Activated naive CD8-positive, alpha-beta T cell treated with anti-CD3 and anti-CD28 coated beads for 36 hours (primary cell): ENCODE data around the gene NKX6-2. TPM values are rescaled to one million over a fixed set of nuclear protein-coding genes. Genes with fewer than 3 reads are reported as not detected.
"Not testable (repeated sequence)": the region's sequence is repeated elsewhere in the genome, so short reads cannot be mapped to it uniquely, and the experiment has no call there.

Experiments used
- DNase-seq: peaks from one replicate; pipeline ENCODE4 v3.0.0; 2021
- H3K27ac Mint-ChIP-seq: one replicate; pipeline ENCODE4 v1.8.0; 2022; ENCODE audit warnings: mild to moderate bottlenecking, moderate library complexity, mixed read lengths
- H3K27me3 Mint-ChIP-seq: one replicate; pipeline ENCODE4 v1.8.0; 2022; ENCODE audit warnings: mild to moderate bottlenecking, mixed read lengths
- H3K36me3 Mint-ChIP-seq: one replicate; pipeline ENCODE4 v1.8.0; 2021; ENCODE audit warnings: mild to moderate bottlenecking, mixed read lengths
- H3K4me1 Mint-ChIP-seq: one replicate; pipeline ENCODE4 v1.8.0; 2021; ENCODE audit warnings: mixed read lengths
- H3K4me3 Mint-ChIP-seq: one replicate; pipeline ENCODE4 v1.8.0; 2022; ENCODE audit warnings: mild to moderate bottlenecking, moderate library complexity, mixed read lengths
- H3K9me3 Mint-ChIP-seq: one replicate; pipeline ENCODE4 v1.8.0; 2022; ENCODE audit warnings: mixed read lengths
- total RNA-seq, 2 experiments: library from RNA; stranded (reverse); gene quantifications; one replicate each; pipeline ENCODE4 v1.2.3, GENCODE V29; 2021

NKX6-2 gene
- not detected for total RNA-seq

GRCh38 chr10:132785723-132786475 lies at the start of gene NKX6-2:
TSS of gene NKX6-2 (minus strand) at chr10:132786147. CDS start at chr10:132785948, 199 bp downstream.
- DNase-seq, result no peak
- Mint-ChIP-seq H3K9me3 (no peaks in the 10 kb centered on the region), H3K27ac (no peak within 1 kb of the TSS), H3K36me3 (peaks cover 18% of the 10 kb centered on the region), H3K4me3 (no peak within 1 kb of the TSS), H3K27me3 (peaks cover 42% of the 10 kb centered on the region), H3K4me1 (no peaks in the 10 kb centered on the region)

- Mint-ChIP-seq H3K9me3 (peaks cover 3% of the 10 kb centered on the region), H3K27me3 (peaks cover 13% of the 10 kb centered on the region), H3K4me3 (no peak overlapping the region), H3K27ac (no peak overlapping the region), H3K36me3 (no peaks in the 10 kb centered on the region), H3K4me1 (peaks cover 5% of the 10 kb centered on the region)
- DNase-seq, result no peak
These were observed 49.2 kb upstream of the NKX6-2 start for GRCh38 chr10:132834891-132835847.

DNA sequence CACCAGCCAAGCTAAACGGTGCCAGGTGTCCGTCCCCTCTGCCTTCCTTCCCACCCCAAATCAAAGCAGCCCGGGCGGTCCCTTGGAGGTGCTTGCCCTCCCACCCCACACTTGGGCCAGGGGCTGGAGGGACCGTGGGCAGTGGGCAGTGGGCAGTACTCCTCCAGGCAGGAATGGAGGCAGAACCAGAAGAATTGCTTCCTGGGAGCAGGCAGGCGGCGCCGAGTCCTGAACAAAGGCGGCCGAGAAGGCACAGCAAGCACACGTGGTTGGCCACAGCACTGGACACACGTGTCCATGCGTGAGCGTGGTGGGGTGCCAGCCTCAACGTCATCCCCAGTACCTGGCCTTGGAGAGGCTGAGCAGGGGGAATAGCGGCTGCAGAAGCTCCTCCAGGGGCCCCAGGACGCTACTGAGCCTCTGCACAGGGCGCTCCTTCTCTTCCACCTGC lies 48.4 kb upstream of the NKX6-2 start:
- DNase-seq, result no peak
- peaks cover 3% of the 10 kb centered on the region for H3K9me3 Mint-ChIP-seq
- no peak overlapping the region for H3K4me3 Mint-ChIP-seq
- H3K27me3 Mint-ChIP-seq, result peaks cover 11% of the 10 kb centered on the region
- H3K4me1 Mint-ChIP-seq, result peaks cover 5% of the 10 kb centered on the region
- H3K27ac Mint-ChIP-seq, result no peak overlapping the region
- H3K36me3 Mint-ChIP-seq, result no peaks in the 10 kb centered on the region

DNA sequence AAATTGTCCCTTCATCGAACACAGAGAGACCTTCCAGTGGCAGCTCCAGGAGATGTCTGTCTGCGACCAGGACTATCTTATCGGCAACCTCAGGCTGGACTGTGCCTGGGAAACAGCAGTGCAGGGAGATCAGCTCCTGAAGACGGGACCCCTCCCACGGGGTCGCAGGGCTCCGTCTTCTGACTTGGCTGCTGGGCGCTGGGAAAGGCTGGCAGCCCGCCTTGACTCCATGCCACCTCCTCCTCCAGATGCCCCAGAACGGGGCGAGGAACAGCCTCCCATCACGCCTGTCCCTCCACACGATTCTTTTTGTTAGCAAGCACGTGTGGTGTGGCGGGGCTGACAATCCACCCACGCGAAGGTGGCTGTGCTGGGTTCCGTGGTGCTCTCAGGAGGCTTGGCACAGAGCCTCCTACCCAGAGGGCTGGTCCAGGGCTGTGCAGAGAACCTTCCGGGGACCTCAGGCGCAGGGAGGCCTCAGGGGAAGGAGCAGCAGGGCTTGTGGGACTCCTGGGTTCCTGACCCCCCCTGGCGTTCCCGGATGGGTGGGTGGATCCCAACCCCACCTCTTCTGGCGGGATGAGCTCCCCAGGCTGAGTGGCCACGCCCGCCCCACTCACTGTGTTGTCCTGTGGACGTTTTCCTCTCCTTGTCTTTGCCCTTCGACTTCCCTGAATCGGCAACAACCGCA lies 47.6 kb upstream of the NKX6-2 start:
- peaks cover 5% of the 10 kb centered on the region for H3K4me1 Mint-ChIP-seq
- H3K27ac Mint-ChIP-seq, result no peak overlapping the region
- peaks cover 11% of the 10 kb centered on the region for H3K27me3 Mint-ChIP-seq
- no peaks in the 10 kb centered on the region for H3K36me3 Mint-ChIP-seq
- H3K4me3 Mint-ChIP-seq, result no peak overlapping the region
- peaks cover 3% of the 10 kb centered on the region for H3K9me3 Mint-ChIP-seq
- no peak for DNase-seq

GRCh38 chr10:132832186-132832969 lies 46.4 kb upstream of the NKX6-2 start:
- Mint-ChIP-seq H3K9me3 (peaks cover 2% of the 10 kb centered on the region), H3K4me1 (peaks cover 4% of the 10 kb centered on the region), H3K27ac (no peak overlapping the region), H3K27me3 (peaks cover 11% of the 10 kb centered on the region), H3K4me3 (no peak overlapping the region), H3K36me3 (no peaks in the 10 kb centered on the region)
- DNase-seq, result no peak

GRCh38 chr10:132829403-132829802 lies 43.5 kb upstream of the NKX6-2 start:
- Mint-ChIP-seq H3K4me1 (no peaks in the 10 kb centered on the region), H3K9me3 (no peaks in the 10 kb centered on the region), H3K27ac (no peak overlapping the region), H3K4me3 (no peak overlapping the region), H3K36me3 (no peaks in the 10 kb centered on the region), H3K27me3 (peaks cover 11% of the 10 kb centered on the region)
- DNase-seq, result no peak

GRCh38 chr10:132828681-132829080 lies 42.7 kb upstream of the NKX6-2 start:
- no peak for DNase-seq
- H3K27ac Mint-ChIP-seq, result no peak overlapping the region
- H3K36me3 Mint-ChIP-seq, result no peaks in the 10 kb centered on the region
- no peaks in the 10 kb centered on the region for H3K9me3 Mint-ChIP-seq
- H3K4me1 Mint-ChIP-seq, result no peaks in the 10 kb centered on the region
- peaks cover 11% of the 10 kb centered on the region for H3K27me3 Mint-ChIP-seq
- H3K4me3 Mint-ChIP-seq, result no peak overlapping the region

- H3K4me1 Mint-ChIP-seq, result no peaks in the 10 kb centered on the region
- H3K27ac Mint-ChIP-seq, result no peak overlapping the region
- no peaks in the 10 kb centered on the region for H3K9me3 Mint-ChIP-seq
- no peaks in the 10 kb centered on the region for H3K36me3 Mint-ChIP-seq
- no peak overlapping the region for H3K4me3 Mint-ChIP-seq
- no peak for DNase-seq
- H3K27me3 Mint-ChIP-seq, result peaks cover 11% of the 10 kb centered on the region
These were observed 42.1 kb upstream of the NKX6-2 start for GRCh38 chr10:132827861-132828539.

GRCh38 chr10:132827423-132827789 lies 41.5 kb upstream of the NKX6-2 start:
- H3K27ac Mint-ChIP-seq, result no peak overlapping the region
- no peaks in the 10 kb centered on the region for H3K9me3 Mint-ChIP-seq
- no peaks in the 10 kb centered on the region for H3K36me3 Mint-ChIP-seq
- DNase-seq, result no peak
- H3K27me3 Mint-ChIP-seq, result peaks cover 9% of the 10 kb centered on the region
- no peak overlapping the region for H3K4me3 Mint-ChIP-seq
- no peaks in the 10 kb centered on the region for H3K4me1 Mint-ChIP-seq

DNA sequence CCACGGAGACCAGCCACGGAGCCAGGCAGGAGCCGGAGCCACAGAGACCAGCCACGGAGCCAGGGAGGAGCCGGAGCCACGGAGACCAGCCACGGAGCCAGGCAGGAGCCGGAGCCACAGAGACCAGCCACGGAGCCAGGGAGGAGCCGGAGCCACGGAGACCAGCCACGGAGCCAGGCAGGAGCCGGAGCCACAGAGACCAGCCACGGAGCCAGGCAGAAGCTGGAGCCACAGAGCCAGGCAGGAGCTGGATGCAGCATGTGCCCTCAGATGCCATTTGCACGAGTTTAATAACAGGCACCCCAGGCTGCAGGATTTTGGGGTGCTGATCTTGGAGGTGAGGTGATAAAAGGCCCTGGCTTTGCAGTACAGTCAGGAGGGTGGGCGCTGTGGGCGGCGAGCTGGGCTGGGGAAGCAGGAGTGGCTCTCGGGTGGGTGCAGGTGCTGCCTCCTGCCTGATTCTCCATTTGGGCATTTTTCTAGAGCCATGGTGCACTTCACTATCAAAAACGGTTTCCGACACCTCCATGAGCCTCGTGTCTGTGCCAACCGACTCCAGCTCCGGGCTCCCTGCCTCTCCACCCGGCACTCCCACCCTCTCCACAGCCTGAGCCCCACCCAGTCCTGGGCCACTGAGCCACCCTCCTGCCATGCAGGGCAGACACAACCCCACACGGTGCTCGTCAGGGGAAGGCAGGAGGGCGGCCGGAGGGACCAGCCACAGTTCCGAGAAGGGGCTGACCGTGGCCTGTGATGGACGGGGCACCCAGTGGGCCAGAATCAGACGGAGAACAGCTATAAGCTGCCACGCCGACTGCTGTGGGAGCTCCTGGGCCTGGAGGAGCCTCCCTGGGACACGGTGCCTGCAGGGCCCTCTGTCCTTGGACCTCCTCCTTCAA lies 40.8 kb upstream of the NKX6-2 start:
- Mint-ChIP-seq H3K27me3 (peaks cover 5% of the 10 kb centered on the region), H3K27ac (no peak overlapping the region), H3K9me3 (no peaks in the 10 kb centered on the region), H3K36me3 (no peaks in the 10 kb centered on the region), H3K4me3 (no peak overlapping the region), H3K4me1 (no peaks in the 10 kb centered on the region)
- DNase-seq, result no peak

GRCh38 chr10:132825783-132826523 lies 40.0 kb upstream of the NKX6-2 start:
- not testable (repeated sequence) for H3K36me3 Mint-ChIP-seq, DNase-seq, H3K4me1 Mint-ChIP-seq, H3K4me3 Mint-ChIP-seq, H3K27me3 Mint-ChIP-seq, H3K9me3 Mint-ChIP-seq, H3K27ac Mint-ChIP-seq

DNA sequence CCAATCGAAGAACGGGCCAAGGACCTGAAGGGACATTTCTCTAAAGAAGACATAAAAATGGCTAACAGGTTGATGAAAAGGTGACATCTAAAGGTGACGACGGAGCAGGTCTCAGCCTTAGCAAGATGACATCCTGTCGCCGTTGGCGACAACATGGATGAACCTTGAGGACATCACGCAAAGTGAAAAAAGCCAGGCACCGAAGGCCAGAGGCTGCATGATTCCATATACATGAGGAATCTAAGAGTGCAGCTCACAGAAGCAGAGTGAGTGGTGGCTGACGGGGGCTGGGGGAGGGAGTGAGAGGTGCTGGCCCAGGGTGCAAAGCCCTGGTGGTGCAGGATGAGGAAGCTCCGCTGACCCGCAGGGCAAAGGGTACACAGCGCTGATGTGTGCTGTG lies 34.1 kb upstream of the NKX6-2 start:
- H3K27ac Mint-ChIP-seq, result no peak overlapping the region
- no peak overlapping the region for H3K4me3 Mint-ChIP-seq
- DNase-seq, result no peak
- H3K4me1 Mint-ChIP-seq, result no peaks in the 10 kb centered on the region
- peaks cover 33% of the 10 kb centered on the region for H3K27me3 Mint-ChIP-seq
- no peaks in the 10 kb centered on the region for H3K36me3 Mint-ChIP-seq
- H3K9me3 Mint-ChIP-seq, result no peaks in the 10 kb centered on the region
